ENCODE data around the gene NBEAL1. TPM values are rescaled to one million over a fixed set of nuclear protein-coding genes. Genes with fewer than 3 reads are reported as not detected.

The NBEAL1 gene
- total and polyA plus RNA-seq, 2 of the 8 experiments (the other 6 are each of a cell fraction or from before 2014, with no cell fraction given) = 2.3 to 10.7 TPM

- Histone ChIP-seq H3K79me2 (ENCODE audit: control insufficient read depth in 1 of 2, insufficient read depth in 2 of 2, low read length in 2 of 2) (no peaks in the 10 kb centered on the region), H4K91ac (replicated peaks; ENCODE audit: insufficient read length, low read length) (no peak overlapping the region), H3K23me2 (ENCODE audit: low read depth, low read length) (no peaks in the 10 kb centered on the region), H2BK15ac (ENCODE audit: low read length) (no peak overlapping the region), H2AK5ac (ENCODE audit: low read depth, low read length) (no peak overlapping the region), H3K4me2 (ENCODE audit: insufficient read depth in 1 of 2, low read depth in 2 of 2, low read length in 2 of 2) (no peak overlapping the region), H3K9me3 (ENCODE audit: insufficient read depth in 2 of 2, low read depth in 1 of 2, low read length in 1 of 2) (no peaks in the 10 kb centered on the region), H3K56ac (replicated peaks; ENCODE audit: insufficient read length, low read depth, low read length) (no peak overlapping the region), H3K79me1 (ENCODE audit: low read depth, low read length) (no peaks in the 10 kb centered on the region), H2BK12ac (ENCODE audit: low read depth, low read length) (no peak overlapping the region), H3K27ac (ENCODE audit: low read depth, low read length) (no peak overlapping the region), H4K20me1 (replicated peaks in 1 of 2; ENCODE audit: control insufficient read depth in 1 of 2, insufficient read depth in 2 of 2, low read length in 2 of 2) (no peaks in the 10 kb centered on the region), H2BK120ac (replicated peaks; ENCODE audit: low read depth, low read length) (no peak overlapping the region), H3K9ac (replicated peaks in 1 of 4; ENCODE audit: extremely low read depth in 1 of 4, low read depth in 3 of 4, low read length in 3 of 4) (no peak overlapping the region), H3K18ac (ENCODE audit: extremely low read depth, low read length) (no peak overlapping the region), H4K5ac (ENCODE audit: insufficient read length, low read depth, low read length) (no peak overlapping the region), H3K4me1 (replicated peaks in 1 of 4; ENCODE audit: control insufficient read depth in 3 of 4, insufficient read depth in 4 of 4, low read length in 3 of 4) (no peaks in the 10 kb centered on the region), H3K27me3 (replicated peaks in 1 of 4; ENCODE audit: control insufficient read depth in 3 of 4, extremely low read depth in 1 of 4, insufficient read depth in 3 of 4, low read length in 3 of 4) (no peaks in the 10 kb centered on the region), H3K4me3 (ENCODE audit: extremely low read depth in 1 of 4, insufficient read depth in 2 of 4, low read depth in 3 of 4, low read length in 4 of 4) (no peak overlapping the region), H3K4ac (replicated peaks; ENCODE audit: insufficient read length, low read depth, low read length) (no peak overlapping the region), H2BK20ac (ENCODE audit: low read length) (no peak overlapping the region), H3K14ac (ENCODE audit: insufficient read length) (no peak overlapping the region), H2AFZ (ENCODE audit: low read length) (no peak overlapping the region), H3K36me3 (ENCODE audit: control insufficient read depth in 2 of 4, insufficient read depth in 4 of 4, low read length in 3 of 4) (no peaks in the 10 kb centered on the region; a peak in 1 of 8 replicates), H3K23ac (ENCODE audit: insufficient read length) (no peak overlapping the region), H4K8ac (ENCODE audit: extremely low read depth, insufficient read depth, low read length) (no peak overlapping the region), H2BK5ac (ENCODE audit: low read depth, low read length) (no peak overlapping the region)
- CTCF ChIA-PET (ENCODE audit: partially characterized antibody) = no interaction called here
- DNase-seq (ENCODE audit: low read depth in 1 of 2, low spot score in 2 of 2) (no peak), FAIRE-seq (no peak)
- TF ChIP-seq CBX5 (IDR thresholded peaks at IDR 0.05; ENCODE audit: low read depth, low read length) = no peak
- TF ChIP-seq PHF8 (conservative IDR thresholded peaks at IDR 0.05; ENCODE audit: low read depth, low read length) = no peak
- TF ChIP-seq NANOG (IDR thresholded peaks at IDR 0.05; ENCODE audit: insufficient read depth, low read depth, low read length, poor library complexity, severe bottlenecking) = no peak
- no peak for TF ChIP-seq HDAC2 (IDR thresholded peaks at IDR 0.05; ENCODE audit: borderline replicate concordance in 1 of 2, low read depth in 2 of 2, low read length in 2 of 2)
- no peak for TF ChIP-seq CEBPB (IDR thresholded peaks at IDR 0.05; ENCODE audit: low read depth, low read length)
- TF ChIP-seq SP1 (IDR thresholded peaks at IDR 0.05; ENCODE audit: low read depth, low read length) = no peak
- TF ChIP-seq POLR2AphosphoS5 (IDR thresholded peaks at IDR 0.05; ENCODE audit: low read depth, low read length) = no peak
- TF ChIP-seq CHD2 (IDR thresholded peaks at IDR 0.05; ENCODE audit: low read length) = no peak
- TF ChIP-seq CBX8 (IDR thresholded peaks at IDR 0.05; ENCODE audit: borderline replicate concordance, low read depth, low read length) = no peak
- TF ChIP-seq TAF7 (optimal IDR thresholded peaks at IDR 0.05; ENCODE audit: borderline replicate concordance, low read depth, low read length) = no peak
- no peak for TF ChIP-seq EZH2 (IDR thresholded peaks at IDR 0.05; ENCODE audit: low read depth, low read length, severe bottlenecking)
- 84% methylated on average over 4 of the region's 4 CpGs; no CpG with 5 or more reads in 1 of the 2 experiments for WGBS, 2 experiments (ENCODE audit: extremely low coverage in 1 of 2, insufficient coverage in 1 of 2, insufficient read length in 1 of 2, insufficient replicate concordance in 2 of 2, low coverage in 1 of 2, low lambda C conversion rate in 2 of 2, missing lambda C conversion rate in 1 of 2)
- POLR2A ChIA-PET (ENCODE audit: partially characterized antibody) = interaction anchor here (0.6 kb wide), 1 partner anchor 110 kb away, joined by 3 read pairs; the partner anchor contains the start of gene WDR12
Measured at GRCh38 chr2:203021991-203022390, 7.3 kb downstream of the NBEAL1 start.
